RWPE1 (cell line): Measurements from ENCODE around the gene ANKDD1A.

Experiments
- CTCF ChIA-PET: fragments of 350-600 bp; sonication (Branson Sonifier 250); formaldehyde crosslinking; extraction: SDS; loops from one replicate; lab custom pipeline; 2021; lab: Yijun Ruan, JAX
- POLR2A ChIA-PET: fragments of 400-600 bp; formaldehyde crosslinking; extraction: SDS; loops from one replicate; lab custom pipeline; 2020; ENCODE audit warnings: antibody characterized with exemption; ENCODE audit not compliant: low non-redundant PET; lab: Yijun Ruan, JAX
- DNase-seq: peaks from one replicate; pipeline ENCODE4 v3.0.0; 2012; ENCODE audit warnings: low spot score
- H3K27ac ChIP-seq: fragments of 450-650 bp; 2 replicates; pipeline ENCODE4 v1.5.1; 2017
- CTCF ChIP-seq: fragments of 450-650 bp; conservative IDR thresholded peaks from 2 replicates; pipeline ENCODE4 v1.5.1; 2017; ENCODE audit warnings: low read depth, mild to moderate bottlenecking

Gene ANKDD1A

GRCh38 chr15:64948916-64949315, 37.2 kb downstream of the ANKDD1A start:
- no peak for DNase-seq
- TF ChIP-seq CTCF, result no peak
- no peak overlapping the region for H3K27ac ChIP-seq
- ChIA-PET CTCF (no interaction called here), POLR2A (no interaction called here)

- TF ChIP-seq CTCF, result no peak
- POLR2A ChIA-PET, result no interaction called here
- no peak overlapping the region for H3K27ac ChIP-seq
- DNase-seq, result no peak
- CTCF ChIA-PET, result no interaction called here
Measured at GRCh38 chr15:64949383-64950186, 37.9 kb downstream of the ANKDD1A start.

- no peak for TF ChIP-seq CTCF
- ChIA-PET CTCF (no interaction called here), POLR2A (no interaction called here)
- peak overlapping the region; percentile 53; the same call in 1 of the 2 replicates for H3K27ac ChIP-seq
- no peak for DNase-seq
Measured at GRCh38 chr15:64950888-64951287, 39.2 kb downstream of the ANKDD1A start.

GRCh38 chr15:64951777-64952418, 40.2 kb downstream of the ANKDD1A start:
- ChIA-PET CTCF (no interaction called here), POLR2A (no interaction called here)
- no peak overlapping the region for H3K27ac ChIP-seq
- TF ChIP-seq CTCF, result no peak
- no peak for DNase-seq

GRCh38 chr15:64954395-64954794, 42.7 kb downstream of the ANKDD1A start:
- no peak for DNase-seq
- CTCF ChIA-PET, result no interaction called here
- no peak overlapping the region for H3K27ac ChIP-seq
- POLR2A ChIA-PET, result no interaction called here
- TF ChIP-seq CTCF, result no peak

- CTCF ChIA-PET, result no interaction called here
- POLR2A ChIA-PET, result no interaction called here
- no peak for DNase-seq
- no peak overlapping the region for H3K27ac ChIP-seq
- TF ChIP-seq CTCF, result no peak
Measured at GRCh38 chr15:64959128-64959527, 47.4 kb downstream of the ANKDD1A start.
